ENCODE data around the gene LEF1.

The LEF1 gene

GRCh38 chr4:107999932-108000539 is 168.7 kb downstream of the LEF1 start:
- no peaks in the 10 kb centered on the region for H3K27me3 ChIP-seq (replicated peaks; ENCODE audit: control insufficient read depth, insufficient read depth, low read length)
- no peak for TF ChIP-seq CTCF (IDR thresholded peaks at IDR 0.05; ENCODE audit: insufficient read depth, low read length, poor library complexity, severe bottlenecking)
- no peak overlapping the region for H3K4me3 ChIP-seq (replicated peaks; ENCODE audit: low read depth, low read length)
- DNase-seq (ENCODE audit: extremely low read depth, insufficient read length) = no peak
- H3K36me3 ChIP-seq (ENCODE audit: control insufficient read depth, insufficient read depth, low read length) = no peaks in the 10 kb centered on the region

- no peak for DNase-seq (ENCODE audit: extremely low read depth, insufficient read length)
- Histone ChIP-seq H3K27me3 (replicated peaks; ENCODE audit: control insufficient read depth, insufficient read depth, low read length) (no peaks in the 10 kb centered on the region), H3K4me3 (replicated peaks; ENCODE audit: low read depth, low read length) (no peak overlapping the region), H3K36me3 (ENCODE audit: control insufficient read depth, insufficient read depth, low read length) (no peaks in the 10 kb centered on the region)
- no peak for TF ChIP-seq CTCF (IDR thresholded peaks at IDR 0.05; ENCODE audit: insufficient read depth, low read length, poor library complexity, severe bottlenecking)
Measured at GRCh38 chr4:107997794-107998193, 170.9 kb downstream of the LEF1 start.

Data from GM06990 (cell line).